ENCODE results near the gene SAA4.
"Not testable (repeated sequence)": the region's sequence is repeated elsewhere in the genome, so short reads cannot be mapped to it uniquely, and the experiment has no call there.

SAA4 gene

DNA sequence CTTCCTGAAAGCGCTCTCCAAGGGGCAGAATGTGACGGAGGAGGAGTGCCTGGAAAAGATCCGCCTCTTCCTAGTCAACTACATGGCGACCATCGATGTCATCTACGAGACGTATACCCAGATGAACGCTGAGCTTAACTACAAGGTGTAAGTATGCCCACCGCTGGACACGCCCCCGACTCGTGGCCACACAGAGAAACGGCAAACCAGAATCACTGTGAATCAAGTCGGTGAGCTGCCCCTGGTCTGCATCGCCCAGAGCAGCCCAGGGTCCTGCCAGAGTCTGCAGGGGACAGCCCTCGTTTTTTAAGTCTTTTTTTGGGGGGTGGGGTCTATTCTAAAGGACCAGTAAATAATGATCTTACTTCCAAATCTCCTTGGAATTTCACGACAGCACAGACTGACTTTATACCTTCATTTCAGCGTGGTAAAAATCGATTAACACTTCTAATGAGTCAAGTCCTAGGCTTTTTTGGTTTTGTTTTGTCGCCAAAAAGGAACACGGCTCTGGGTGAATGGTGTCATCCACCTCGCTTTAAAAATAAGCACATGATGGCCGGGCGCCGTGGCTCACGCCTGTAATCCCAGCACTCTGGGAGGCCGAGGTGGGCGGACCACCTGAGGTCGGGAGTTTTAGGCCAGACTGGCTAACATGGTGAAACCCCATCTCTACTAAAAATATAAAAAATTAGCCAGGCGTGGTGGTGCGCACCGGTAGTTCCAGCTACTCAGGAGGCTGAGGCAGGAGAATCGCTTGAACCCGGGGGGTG, 46.9 kb downstream of the SAA4 start:
- DNase-seq (ENCODE audit: low read depth), result not testable (repeated sequence)

DNA sequence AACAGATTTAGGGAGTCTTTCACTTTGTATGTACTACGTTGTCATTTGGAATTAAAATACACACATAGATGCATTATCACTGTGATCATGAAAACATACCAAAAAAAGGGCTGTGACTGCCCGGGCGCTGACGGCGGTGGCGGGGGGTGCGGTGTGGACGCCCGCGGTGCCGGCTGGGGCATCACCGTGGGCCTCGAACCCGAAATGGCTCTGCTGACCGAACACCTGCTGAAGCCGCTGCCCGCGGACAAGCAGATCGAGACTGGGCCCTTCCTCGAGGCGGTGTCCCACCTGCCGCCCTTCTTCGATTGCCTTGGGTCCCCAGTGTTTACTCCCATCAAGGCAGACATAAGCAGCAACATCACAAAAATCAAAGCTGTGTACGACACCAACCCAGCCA, 47.8 kb downstream of the SAA4 start:
- no peak for DNase-seq (ENCODE audit: low read depth)

All from GM04504 (cell line).